H9 (cell line): ENCODE measurements around the gene TPM2. TPM values are rescaled to one million over a fixed set of nuclear protein-coding genes. Genes with fewer than 3 reads are reported as not detected.

Experiments used
- DNase-seq: peaks from one replicate; pipeline ENCODE4 v3.0.0-alpha.2; 2017
- H2AFZ ChIP-seq: one replicate; pipeline ENCODE4 v1.6.1; 2013; ENCODE audit warnings: mild to moderate bottlenecking, low read length, control low read depth, moderate library complexity
- H2AK5ac ChIP-seq: 2 replicates; pipeline ENCODE4 v1.6.1; 2013; ENCODE audit warnings: low read length, control low read depth, mixed read lengths; ENCODE audit not compliant: insufficient read length
- H2BK120ac ChIP-seq: one replicate; pipeline ENCODE4 v1.6.1; 2013; ENCODE audit warnings: low read depth, mild to moderate bottlenecking, low read length, control low read depth, inconsistent platforms; ENCODE audit not compliant: poor library complexity, severe bottlenecking
- H2BK12ac ChIP-seq: 2 replicates; pipeline ENCODE4 v1.6.1; 2013; ENCODE audit warnings: low read length, control low read depth, mixed read lengths, low read depth; ENCODE audit not compliant: insufficient read length
- H2BK15ac ChIP-seq: 2 replicates; pipeline ENCODE4 v1.6.1; 2013; ENCODE audit warnings: low read depth, low read length, control low read depth
- H2BK20ac ChIP-seq: one replicate; pipeline ENCODE4 v1.6.1; 2013; ENCODE audit warnings: low read depth, mild to moderate bottlenecking, low read length, control low read depth, inconsistent platforms; ENCODE audit not compliant: poor library complexity, severe bottlenecking
- H2BK5ac ChIP-seq: 2 replicates; pipeline ENCODE4 v1.6.1; 2013; ENCODE audit warnings: low read length, control low read depth, mixed read lengths; ENCODE audit not compliant: insufficient read length
- H3K14ac ChIP-seq: 2 replicates; pipeline ENCODE4 v1.6.1; 2013; ENCODE audit warnings: low read length, control low read depth; ENCODE audit not compliant: insufficient read depth
- H3K18ac ChIP-seq: 2 replicates; pipeline ENCODE4 v1.6.1; 2013; ENCODE audit warnings: low read depth, mild to moderate bottlenecking, mixed read lengths, low read length, control low read depth; ENCODE audit not compliant: insufficient read length
- H3K23ac ChIP-seq: 2 replicates; pipeline ENCODE4 v1.6.1; 2013; ENCODE audit warnings: low read length, control low read depth, mixed read lengths, low read depth; ENCODE audit not compliant: insufficient read length
- H3K23me2 ChIP-seq: 2 replicates; pipeline ENCODE4 v1.6.1; 2013; ENCODE audit warnings: low read depth, mild to moderate bottlenecking, mixed read lengths, low read length, control low read depth; ENCODE audit not compliant: insufficient read length, poor library complexity, severe bottlenecking
- H3K27ac ChIP-seq: 2 replicates; pipeline ENCODE4 v1.5.1; 2013; ENCODE audit warnings: low read length, control low read depth, mixed read lengths, low read depth; ENCODE audit not compliant: insufficient read length
- H3K27me3 ChIP-seq: 2 replicates; pipeline ENCODE4 v1.6.1; 2013; ENCODE audit warnings: low read length, control low read depth, inconsistent platforms; ENCODE audit not compliant: insufficient read depth
- H3K4ac ChIP-seq: 2 replicates; pipeline ENCODE4 v1.6.1; 2013; ENCODE audit warnings: low read depth, mild to moderate bottlenecking, control low read depth, inconsistent platforms, low read length, moderate library complexity
- H3K4me1 ChIP-seq: 2 replicates; pipeline ENCODE4 v1.6.1; 2013; ENCODE audit warnings: low read length, control low read depth, inconsistent platforms; ENCODE audit not compliant: insufficient read depth
- H3K4me2 ChIP-seq: 2 replicates; pipeline ENCODE4 v1.6.1; 2013; ENCODE audit warnings: low read length, control low read depth, mixed read lengths; ENCODE audit not compliant: insufficient read length, insufficient read depth
- H3K56ac ChIP-seq: 2 replicates; pipeline ENCODE4 v1.6.1; 2013; ENCODE audit warnings: low read depth, mild to moderate bottlenecking, mixed read lengths, low read length, control low read depth; ENCODE audit not compliant: insufficient read length
- H3K79me1 ChIP-seq: 2 replicates; pipeline ENCODE4 v1.6.1; 2013; ENCODE audit warnings: low read depth, mild to moderate bottlenecking, moderate library complexity, low read length, control low read depth, inconsistent platforms; ENCODE audit not compliant: insufficient read depth, poor library complexity, severe bottlenecking
- H3K79me2 ChIP-seq: 2 replicates; pipeline ENCODE4 v1.6.1; 2013; ENCODE audit warnings: low read length, control low read depth, inconsistent platforms; ENCODE audit not compliant: insufficient read depth
- H3K9ac ChIP-seq: 2 replicates; pipeline ENCODE4 v1.6.1; 2013; ENCODE audit warnings: low read length, control low read depth, mixed read lengths; ENCODE audit not compliant: insufficient read length; ENCODE audit errors: extremely low read depth
- H3K9me3 ChIP-seq: one replicate; pipeline ENCODE4 v1.6.1; 2013; ENCODE audit warnings: low read depth, low read length, inconsistent platforms; ENCODE audit not compliant: control insufficient read depth
- H3T11ph ChIP-seq: one replicate; pipeline ENCODE4 v1.6.1; 2013; ENCODE audit warnings: mild to moderate bottlenecking, low read length, control low read depth, inconsistent platforms
- H4K20me1 ChIP-seq: one replicate; pipeline ENCODE4 v1.6.1; 2013; ENCODE audit not compliant: control insufficient read depth, insufficient read length, insufficient read depth
- H4K5ac ChIP-seq: 2 replicates; pipeline ENCODE4 v1.6.1; 2013; ENCODE audit warnings: low read depth, mild to moderate bottlenecking, mixed read lengths, low read length, control low read depth; ENCODE audit not compliant: insufficient read length
- H4K8ac ChIP-seq: replicated peaks from 2 replicates; pipeline ENCODE4 v1.6.1; 2013; ENCODE audit warnings: low read length, control low read depth, mixed read lengths, low read depth; ENCODE audit not compliant: insufficient read length
- H4K91ac ChIP-seq: 2 replicates; pipeline ENCODE4 v1.6.1; 2013; ENCODE audit warnings: low read depth, mild to moderate bottlenecking, moderate library complexity, mixed read lengths, low read length, control low read depth; ENCODE audit not compliant: insufficient read length
- H3K27ac Mint-ChIP-seq, 3 experiments: 2 replicates in 2 of 3; 3 replicates in 1 of 3; pipeline ENCODE4 v1.8.0; 2020 to 2021; ENCODE audit warnings: mixed read lengths in 3 of 3, mild to moderate bottlenecking in 1 of 3, moderate library complexity in 1 of 3
- H3K27me3 Mint-ChIP-seq: 2 replicates; pipeline ENCODE4 v1.8.0; 2021; ENCODE audit warnings: low read depth, mild to moderate bottlenecking, moderate library complexity, mixed read lengths
- H3K36me3 Mint-ChIP-seq, 3 experiments: 2 replicates in 2 of 3; 3 replicates in 1 of 3; pipeline ENCODE4 v1.8.0; 2020 to 2021; ENCODE audit warnings: low read depth in 3 of 3, mixed read lengths in 3 of 3; ENCODE audit not compliant: insufficient read depth in 1 of 3
- H3K4me1 Mint-ChIP-seq, 2 experiments: 2 replicates each; pipeline ENCODE4 v1.8.0; 2020; ENCODE audit warnings: mixed read lengths in 2 of 2
- H3K4me3 Mint-ChIP-seq, 2 experiments: 2 replicates in 1 of 2; 3 replicates in 1 of 2; pipeline ENCODE4 v1.8.0; 2020 to 2021; ENCODE audit warnings: mild to moderate bottlenecking in 2 of 2, mixed read lengths in 2 of 2, moderate library complexity in 1 of 2
- H3K9me3 Mint-ChIP-seq, 2 experiments: 2 replicates in 1 of 2; 3 replicates in 1 of 2; pipeline ENCODE4 v1.8.0; 2020; ENCODE audit warnings: mild to moderate bottlenecking in 2 of 2, mixed read lengths in 2 of 2, moderate library complexity in 1 of 2
- CTCF ChIP-seq: fragments of 200-600 bp; sonication (generic); conservative IDR thresholded peaks from 3 replicates; pipeline ENCODE4 v1.8.0; 2021; ENCODE audit warnings: antibody characterized with exemption, mild to moderate bottlenecking
- WGBS: extraction: QIAGEN DNeasy Blood & Tissue Kit; methylation state at CpG from one replicate; pipeline ENCODE4 v1.1.7; 2013; ENCODE audit warnings: missing lambda C conversion rate, low lambda C conversion rate, mixed read lengths; ENCODE audit not compliant: insufficient read length; ENCODE audit errors: extremely low coverage; 5-methylcytosine and 5-hydroxymethylcytosine counted together
- total RNA-seq: library from RNA; stranded (reverse); gene quantifications from 2 replicates; pipeline ENCODE4 v1.2.1, GENCODE V29; 2021

TPM2 gene
- total RNA-seq, 1 experiment from 2014 or later = 225 TPM

- no peak overlapping the region for H3K23ac ChIP-seq
- H3K23me2 ChIP-seq = no peaks in the 10 kb centered on the region
- no peak overlapping the region for H4K8ac ChIP-seq
- no peaks in the 10 kb centered on the region for H4K20me1 ChIP-seq
- H4K91ac ChIP-seq = no peak overlapping the region
- H3K9me3 Mint-ChIP-seq = no peaks in the 10 kb centered on the region
- H3K36me3 Mint-ChIP-seq = peaks cover 2 to 17% (median 5%) of the 10 kb centered on the region in 3 experiments; a peak in 6 of 7 replicates
- H3K27ac Mint-ChIP-seq = no peak overlapping the region
- no peak for TF ChIP-seq CTCF
- no peak overlapping the region for H2BK15ac ChIP-seq
- H2BK5ac ChIP-seq = no peak overlapping the region
- no peak overlapping the region for H2AFZ ChIP-seq
- H3K27me3 ChIP-seq = no peaks in the 10 kb centered on the region
- H3K14ac ChIP-seq = no peak overlapping the region
- no peaks in the 10 kb centered on the region for H3K4me1 ChIP-seq
- H3K79me2 ChIP-seq = no peaks in the 10 kb centered on the region
- no peak for DNase-seq
- no peak overlapping the region for H2AK5ac ChIP-seq
- no peak overlapping the region for H2BK120ac ChIP-seq
- H3K4me3 Mint-ChIP-seq = no peak overlapping the region
- no CpG with 5 or more reads among the region's 5 CpGs for WGBS
- no peak overlapping the region for H3K4me2 ChIP-seq
- no peak overlapping the region for H3K4ac ChIP-seq
- no peak overlapping the region for H2BK12ac ChIP-seq
- no peak overlapping the region for H3K27ac ChIP-seq
- H3K18ac ChIP-seq = no peak overlapping the region
- H3K56ac ChIP-seq = no peak overlapping the region
- no peaks in the 10 kb centered on the region for H3K27me3 Mint-ChIP-seq
- no peak overlapping the region for H3K9ac ChIP-seq
- no peak overlapping the region for H4K5ac ChIP-seq
- H3K9me3 ChIP-seq = no peaks in the 10 kb centered on the region
- no peaks in the 10 kb centered on the region for H3K79me1 ChIP-seq
- no peak overlapping the region for H2BK20ac ChIP-seq
- H3K4me1 Mint-ChIP-seq = no peaks in the 10 kb centered on the region; a peak in 1 of 4 replicates
- H3T11ph ChIP-seq = no peak overlapping the region
These were observed 8.5 kb upstream of the TPM2 start for GRCh38 chr9:35698231-35698630.
